ENCODE measurements around the gene C6orf89. TPM values are rescaled to one million over a fixed set of nuclear protein-coding genes. Genes with fewer than 3 reads are reported as not detected.

C6orf89 gene
- polyA plus RNA-seq, 1 donor (not counting 4 experiments of a cell fraction or from before 2014, with no cell fraction given) = 29.0 TPM

DNA sequence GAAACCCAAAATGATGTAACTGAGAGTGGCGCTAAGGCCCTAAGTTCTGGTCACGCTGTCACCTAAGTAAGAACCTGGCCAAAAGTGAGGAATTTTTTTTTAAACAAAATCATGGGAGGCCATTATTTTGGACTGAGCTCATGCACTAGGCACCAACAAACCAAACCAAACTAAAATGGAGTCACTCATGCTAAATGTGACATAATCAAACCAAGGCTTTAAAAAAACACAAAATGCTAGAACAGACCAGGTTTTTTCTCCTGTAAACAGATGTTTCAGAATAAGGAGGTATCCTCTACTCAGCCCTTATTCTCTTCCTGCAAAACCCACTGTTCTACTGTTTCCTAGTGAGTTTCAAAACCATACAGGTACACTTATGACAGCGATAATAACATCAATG is 1.1 kb upstream of the C6orf89 start:
- no peak overlapping the region for H3K9ac ChIP-seq (ENCODE audit: control insufficient read depth, extremely low read depth, insufficient read depth, low read length)
- H3K36me3 ChIP-seq (ENCODE audit: control insufficient read depth in 2 of 2, extremely low read depth in 1 of 2, insufficient read depth in 2 of 2, low read length in 2 of 2) = no peaks in the 10 kb centered on the region
- H3K4me1 ChIP-seq (ENCODE audit: control insufficient read depth, extremely low read depth, insufficient read depth, low read length) = peaks cover 11% of the 10 kb centered on the region
- H3K79me2 ChIP-seq (ENCODE audit: control insufficient read depth, insufficient read depth, low read length) = peaks cover 23% of the 10 kb centered on the region
- dilution Hi-C loops (cut with MboI; ENCODE audit: extremely low pct_ligation_motif_present, low sequenced_read_pairs) = no loop called here
- H3K4me3 ChIP-seq (ENCODE audit: control insufficient read depth in 2 of 3, extremely low read depth in 1 of 3, insufficient read depth in 2 of 3, low read depth in 1 of 3, low read length in 3 of 3) = no peak overlapping the region
- no peak for DNase-seq (ENCODE audit: low read depth, low spot score)
- no peak overlapping the region for H2AFZ ChIP-seq (ENCODE audit: control insufficient read depth, low read length)
- no peaks in the 10 kb centered on the region for H3K9me3 ChIP-seq (ENCODE audit: control insufficient read depth, low read depth, low read length)
- H3K9me1 ChIP-seq (ENCODE audit: control insufficient read depth, extremely low read depth, insufficient read depth, low read length) = no peaks in the 10 kb centered on the region
- TF ChIP-seq, protein P1, sequence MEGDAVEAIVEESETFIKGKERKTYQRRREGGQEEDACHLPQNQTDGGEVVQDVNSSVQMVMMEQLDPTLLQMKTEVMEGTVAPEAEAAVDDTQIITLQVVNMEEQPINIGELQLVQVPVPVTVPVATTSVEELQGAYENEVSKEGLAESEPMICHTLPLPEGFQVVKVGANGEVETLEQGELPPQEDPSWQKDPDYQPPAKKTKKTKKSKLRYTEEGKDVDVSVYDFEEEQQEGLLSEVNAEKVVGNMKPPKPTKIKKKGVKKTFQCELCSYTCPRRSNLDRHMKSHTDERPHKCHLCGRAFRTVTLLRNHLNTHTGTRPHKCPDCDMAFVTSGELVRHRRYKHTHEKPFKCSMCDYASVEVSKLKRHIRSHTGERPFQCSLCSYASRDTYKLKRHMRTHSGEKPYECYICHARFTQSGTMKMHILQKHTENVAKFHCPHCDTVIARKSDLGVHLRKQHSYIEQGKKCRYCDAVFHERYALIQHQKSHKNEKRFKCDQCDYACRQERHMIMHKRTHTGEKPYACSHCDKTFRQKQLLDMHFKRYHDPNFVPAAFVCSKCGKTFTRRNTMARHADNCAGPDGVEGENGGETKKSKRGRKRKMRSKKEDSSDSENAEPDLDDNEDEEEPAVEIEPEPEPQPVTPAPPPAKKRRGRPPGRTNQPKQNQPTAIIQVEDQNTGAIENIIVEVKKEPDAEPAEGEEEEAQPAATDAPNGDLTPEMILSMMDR (optimal IDR thresholded peaks at IDR 0.05 in 1 of 3, IDR thresholded peaks at IDR 0.05 in 1 of 3, conservative IDR thresholded peaks at IDR 0.05 in 1 of 3; ENCODE audit: extremely low read depth in 1 of 3, insufficient read depth in 2 of 3, low read length in 3 of 3) = no peak
- no peak for TF ChIP-seq EZH2 (IDR thresholded peaks at IDR 0.05; ENCODE audit: low read length)
- no peak overlapping the region for H3K27ac ChIP-seq (ENCODE audit: control insufficient read depth, insufficient read depth, low read length)
- H3K27me3 ChIP-seq (ENCODE audit: control insufficient read depth, extremely low read depth, insufficient read depth, low read length) = no peaks in the 10 kb centered on the region
- no peak overlapping the region for H3K4me2 ChIP-seq (ENCODE audit: control insufficient read depth, extremely low read depth, insufficient read depth, low read depth, low read length)
- no peaks in the 10 kb centered on the region for H4K20me1 ChIP-seq (ENCODE audit: control insufficient read depth, extremely low read depth, insufficient read depth, low read length)
- FAIRE-seq = no peak

DNA sequence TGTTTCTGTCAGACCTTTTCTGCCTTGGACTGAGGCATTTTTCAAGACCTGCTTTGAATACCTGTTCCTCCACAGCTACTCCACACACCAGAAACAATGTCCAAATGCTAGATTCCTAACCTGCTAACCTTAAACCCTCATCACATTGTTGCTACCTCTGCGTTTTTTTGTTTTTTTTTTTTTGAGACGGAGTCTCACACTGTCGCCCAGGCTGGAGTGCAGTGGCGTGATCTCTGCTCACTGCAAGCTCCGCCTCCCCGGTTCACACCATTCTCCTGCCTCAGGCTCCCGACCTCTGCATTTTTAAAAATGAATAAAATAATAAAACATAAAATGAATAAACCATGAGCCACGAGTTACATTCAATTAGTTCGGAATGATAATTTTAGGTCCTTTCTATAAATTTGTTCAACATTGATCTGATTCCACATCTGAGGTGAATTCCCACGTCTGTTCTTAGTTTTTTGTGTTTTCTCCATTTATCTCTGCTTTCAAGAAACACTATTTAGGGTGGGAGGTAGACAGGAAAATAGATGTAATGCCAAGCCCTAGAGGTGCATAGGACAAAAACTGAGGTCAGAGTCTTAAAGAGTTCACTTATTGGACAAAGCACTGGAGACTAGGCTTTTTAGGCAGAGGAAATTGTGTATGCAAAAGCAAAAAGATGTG is 1.3 kb downstream of the C6orf89 start:
- Histone ChIP-seq H3K27ac (ENCODE audit: control insufficient read depth, insufficient read depth, low read length) (peak overlapping the region; percentile 13), H3K9me3 (ENCODE audit: control insufficient read depth, low read depth, low read length) (no peaks in the 10 kb centered on the region), H3K79me2 (ENCODE audit: control insufficient read depth, insufficient read depth, low read length) (peaks cover 28% of the 10 kb centered on the region), H3K4me2 (ENCODE audit: control insufficient read depth, extremely low read depth, insufficient read depth, low read depth, low read length) (peak overlapping the region; percentile 88), H3K4me1 (ENCODE audit: control insufficient read depth, extremely low read depth, insufficient read depth, low read length) (peaks cover 11% of the 10 kb centered on the region), H3K9me1 (ENCODE audit: control insufficient read depth, extremely low read depth, insufficient read depth, low read length) (no peaks in the 10 kb centered on the region), H3K36me3 (ENCODE audit: control insufficient read depth in 2 of 2, extremely low read depth in 1 of 2, insufficient read depth in 2 of 2, low read length in 2 of 2) (no peaks in the 10 kb centered on the region), H4K20me1 (ENCODE audit: control insufficient read depth, extremely low read depth, insufficient read depth, low read length) (no peaks in the 10 kb centered on the region), H3K27me3 (ENCODE audit: control insufficient read depth, extremely low read depth, insufficient read depth, low read length) (no peaks in the 10 kb centered on the region), H3K9ac (ENCODE audit: control insufficient read depth, extremely low read depth, insufficient read depth, low read length) (peak overlapping the region; percentile 93), H3K4me3 (ENCODE audit: control insufficient read depth in 2 of 3, extremely low read depth in 1 of 3, insufficient read depth in 2 of 3, low read depth in 1 of 3, low read length in 3 of 3) (peak overlapping the region; percentile 90 to 100 (median 98)), H2AFZ (ENCODE audit: control insufficient read depth, low read length) (no peak overlapping the region)
- DNase-seq (ENCODE audit: low read depth, low spot score) = no peak
- no peak for TF ChIP-seq EZH2 (IDR thresholded peaks at IDR 0.05; ENCODE audit: low read length)
- TF ChIP-seq, protein P1 (optimal IDR thresholded peaks at IDR 0.05 in 1 of 3, IDR thresholded peaks at IDR 0.05 in 1 of 3, conservative IDR thresholded peaks at IDR 0.05 in 1 of 3; ENCODE audit: extremely low read depth in 1 of 3, insufficient read depth in 2 of 3, low read length in 3 of 3) = no peak
- dilution Hi-C loops (cut with MboI; ENCODE audit: extremely low pct_ligation_motif_present, low sequenced_read_pairs) = no loop called here
- no peak for FAIRE-seq

All from keratinocyte (primary cell).